PC-3 (cell line): Measurements from ENCODE around the gene PPBP. TPM values are rescaled to one million over a fixed set of nuclear protein-coding genes. Genes with fewer than 3 reads are reported as not detected.

Source experiments
- ATAC-seq: fragments of 200-7000 bp; cut with Tn5 transposase; 2 replicates; pipeline ENCODE4 v1.9.1; 2020; ENCODE audit warnings: mild to moderate bottlenecking, moderate library complexity
- BruUV-seq: library from RNA; stranded (reverse); fragments of 400-500 nt; replicated peaks from 2 replicates; lab custom pipeline; 2021; lab: Mats Ljungman, UMichigan
- CTCF ChIA-PET: fragments of 300-600 bp; sonication (Branson Sonifier 250); formaldehyde crosslinking; loops from one replicate; lab custom pipeline; 2022; ENCODE audit warnings: antibody characterized with exemption; lab: Charles Lee
- POLR2A ChIA-PET: fragments of 300-600 bp; sonication (Branson Sonifier 250); formaldehyde crosslinking; loops from one replicate; lab custom pipeline; 2022; ENCODE audit warnings: antibody characterized with exemption; ENCODE audit not compliant: unreplicated experiment; lab: Charles Lee
- DNase-seq: peaks from one replicate; pipeline ENCODE4 v3.0.0-alpha.2; 2015
- H2AFZ ChIP-seq: fragments of 300-600 bp; sonication (generic); 2 replicates; pipeline ENCODE4 v1.6.0; 2016; ENCODE audit warnings: antibody characterized with exemption, low read length
- H3F3A ChIP-seq: fragments of 300-600 bp; sonication (generic); one replicate; pipeline ENCODE4 v1.6.0; 2017; ENCODE audit warnings: antibody characterized with exemption, low read length, control low read depth, mild to moderate bottlenecking; ENCODE audit not compliant: unreplicated experiment
- H3K27ac ChIP-seq: fragments of 300-600 bp; sonication (generic); 2 replicates; pipeline ENCODE4 v1.5.1; 2016; ENCODE audit warnings: mild to moderate bottlenecking, low read length
- H3K27me3 ChIP-seq: fragments of 300-600 bp; sonication (generic); 2 replicates; pipeline ENCODE4 v1.6.1; 2016; ENCODE audit warnings: low read length, mixed read lengths
- H3K36me3 ChIP-seq: fragments of 300-600 bp; sonication (generic); 2 replicates; pipeline ENCODE4 v1.6.1; 2016; ENCODE audit warnings: low read depth, mixed run types, low read length, mixed read lengths
- H3K4me1 ChIP-seq: fragments of 300-600 bp; sonication (generic); 2 replicates; pipeline ENCODE4 v1.5.1; 2016; ENCODE audit warnings: low read length; ENCODE audit not compliant: insufficient read depth
- H3K4me2 ChIP-seq: fragments of 300-600 bp; sonication (generic); 2 replicates; pipeline ENCODE4 v1.6.0; 2016; ENCODE audit warnings: low read length
- H3K4me3 ChIP-seq: fragments of 300-600 bp; sonication (generic); 2 replicates; pipeline ENCODE4 v1.5.1; 2016; ENCODE audit warnings: mild to moderate bottlenecking, low read length, mixed read lengths
- H3K79me2 ChIP-seq: fragments of 300-600 bp; sonication (generic); 2 replicates; pipeline ENCODE4 v1.6.1; 2017; ENCODE audit warnings: low read length, mixed read lengths
- H3K9ac ChIP-seq: fragments of 300-600 bp; sonication (generic); 2 replicates; pipeline ENCODE4 v1.6.0; 2016; ENCODE audit warnings: mild to moderate bottlenecking, low read length
- H3K9me2 ChIP-seq: fragments of 300-600 bp; sonication (generic); replicated peaks from 2 replicates; pipeline ENCODE4 v1.6.1; 2016; ENCODE audit warnings: mixed run types, low read length, mixed read lengths
- H3K9me3 ChIP-seq: fragments of 300-600 bp; sonication (generic); 2 replicates; pipeline ENCODE4 v1.6.1; 2016; ENCODE audit warnings: low read length, mixed read lengths
- H4K20me1 ChIP-seq: fragments of 300-600 bp; sonication (generic); 2 replicates; pipeline ENCODE4 v1.6.1; 2016; ENCODE audit warnings: low read length, mixed read lengths
- EZH2 ChIP-seq: fragments of 300-600 bp; sonication (generic); IDR thresholded peaks from one replicate; pipeline ENCODE4 v1.6.1; 2017; ENCODE audit warnings: antibody characterized with exemption, mild to moderate bottlenecking, low read length; ENCODE audit not compliant: unreplicated experiment
- EZH2phosphoT487 ChIP-seq: fragments of 300-600 bp; sonication (generic); IDR thresholded peaks from 2 replicates; pipeline ENCODE4 v1.6.1; 2018; ENCODE audit warnings: mild to moderate bottlenecking, antibody characterized with exemption, low read length, borderline replicate concordance
- intact Hi-C: fragments of 100-400 bp; cut with micrococcal nuclease; formaldehyde crosslinking; loops from 2 replicates; pipeline ENCODE4 v1.9.0; 2023
- total RNA-seq: library from RNA; depleted of rRNA; stranded (reverse); fragments of >200 nt; gene quantifications from 2 replicates; pipeline ENCODE4 v1.2.3, GENCODE V29; 2014
- TF ChIP-seq, protein P1 (sequence below): fragments of 300-600 bp; sonication (generic); conservative IDR thresholded peaks from 2 replicates; pipeline ENCODE4 v1.5.1; 2017; ENCODE audit warnings: antibody characterized with exemption, low read depth, mild to moderate bottlenecking, low read length

PPBP gene
- total RNA-seq, 1 experiment from 2014 or later, result not detected

DNA sequence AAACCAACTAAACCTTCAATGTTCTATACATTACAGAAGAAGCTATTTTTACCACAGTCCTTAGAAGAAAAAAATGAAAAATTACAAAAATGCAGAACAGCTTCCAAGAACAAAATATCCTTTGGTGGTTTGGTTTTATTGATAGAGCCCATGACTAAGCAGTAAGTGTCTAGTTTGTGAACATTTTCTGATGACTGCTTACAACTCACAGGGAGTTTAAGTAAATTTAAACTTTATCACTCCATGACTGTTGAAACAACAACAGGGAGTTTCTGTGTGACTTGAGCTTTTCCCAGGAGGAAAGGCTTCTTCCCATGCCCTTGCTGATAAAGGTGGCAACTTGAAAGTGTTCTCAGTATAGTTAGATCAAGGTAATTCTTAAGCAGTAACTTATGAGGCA, 9.1 kb downstream of the PPBP start:
- H3K9ac ChIP-seq, result peak overlapping the region; percentile 77
- ChIA-PET POLR2A (interaction anchor here (0.6 to 0.7 kb wide), 6 partner anchors 18 to 154 kb away, joined by 3 to 8 read pairs (median 4); no protein-coding TSS in a partner anchor), CTCF (no interaction called here)
- peak overlapping the region; percentile 35; the same call in 1 of the 2 replicates for H2AFZ ChIP-seq
- H3K9me3 ChIP-seq, result no peaks in the 10 kb centered on the region
- H4K20me1 ChIP-seq, result no peaks in the 10 kb centered on the region
- peak overlapping the region; percentile 94 for H3K27ac ChIP-seq
- no peaks in the 10 kb centered on the region for H3K9me2 ChIP-seq
- ATAC-seq, result peak; percentile 89
- no peaks in the 10 kb centered on the region for H3K79me2 ChIP-seq
- H3K4me1 ChIP-seq, result peaks cover 31% of the 10 kb centered on the region
- BruUV-seq, result no TSS peak
- H3F3A ChIP-seq, result no peaks in the 10 kb centered on the region
- peak overlapping the region; percentile 40 for H3K4me2 ChIP-seq
- no peak overlapping the region for H3K4me3 ChIP-seq
- intact Hi-C loops, result loop anchor here (1.0 kb wide), 1 partner anchor 136 kb away; no protein-coding TSS in a partner anchor
- DNase-seq, result peak; percentile 94
- no peaks in the 10 kb centered on the region for H3K36me3 ChIP-seq
- TF ChIP-seq EZH2phosphoT487 (no peak), EZH2 (no peak)
- TF ChIP-seq, protein P1, sequence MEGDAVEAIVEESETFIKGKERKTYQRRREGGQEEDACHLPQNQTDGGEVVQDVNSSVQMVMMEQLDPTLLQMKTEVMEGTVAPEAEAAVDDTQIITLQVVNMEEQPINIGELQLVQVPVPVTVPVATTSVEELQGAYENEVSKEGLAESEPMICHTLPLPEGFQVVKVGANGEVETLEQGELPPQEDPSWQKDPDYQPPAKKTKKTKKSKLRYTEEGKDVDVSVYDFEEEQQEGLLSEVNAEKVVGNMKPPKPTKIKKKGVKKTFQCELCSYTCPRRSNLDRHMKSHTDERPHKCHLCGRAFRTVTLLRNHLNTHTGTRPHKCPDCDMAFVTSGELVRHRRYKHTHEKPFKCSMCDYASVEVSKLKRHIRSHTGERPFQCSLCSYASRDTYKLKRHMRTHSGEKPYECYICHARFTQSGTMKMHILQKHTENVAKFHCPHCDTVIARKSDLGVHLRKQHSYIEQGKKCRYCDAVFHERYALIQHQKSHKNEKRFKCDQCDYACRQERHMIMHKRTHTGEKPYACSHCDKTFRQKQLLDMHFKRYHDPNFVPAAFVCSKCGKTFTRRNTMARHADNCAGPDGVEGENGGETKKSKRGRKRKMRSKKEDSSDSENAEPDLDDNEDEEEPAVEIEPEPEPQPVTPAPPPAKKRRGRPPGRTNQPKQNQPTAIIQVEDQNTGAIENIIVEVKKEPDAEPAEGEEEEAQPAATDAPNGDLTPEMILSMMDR, result no peak
- H3K27me3 ChIP-seq, result no peaks in the 10 kb centered on the region

DNA sequence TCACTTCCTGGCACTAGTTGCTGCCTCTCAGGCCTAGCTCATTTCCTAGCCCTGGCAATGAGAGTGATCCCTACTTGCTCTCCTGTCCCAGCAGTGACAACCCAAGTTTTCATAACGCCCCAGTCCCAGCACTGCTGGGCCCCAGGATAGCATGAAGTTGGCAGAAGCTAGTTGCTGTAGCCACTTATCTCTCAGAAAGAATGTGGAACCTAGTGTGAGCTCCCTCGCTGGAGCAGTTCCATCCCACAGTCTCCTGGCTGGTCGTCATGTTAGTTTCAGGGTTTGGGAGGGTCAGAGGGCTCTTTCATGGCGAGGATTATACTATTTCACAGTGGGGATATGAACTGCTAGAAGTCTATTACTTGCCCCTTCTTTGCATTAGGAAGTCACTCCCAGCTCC, 11.3 kb downstream of the PPBP start:
- Histone ChIP-seq H3K4me1 (peaks cover 19% of the 10 kb centered on the region), H3K4me3 (no peak overlapping the region), H3K27me3 (no peaks in the 10 kb centered on the region), H3K9ac (no peak overlapping the region), H4K20me1 (no peaks in the 10 kb centered on the region), H3K36me3 (no peaks in the 10 kb centered on the region), H3K79me2 (no peaks in the 10 kb centered on the region), H3F3A (no peaks in the 10 kb centered on the region), H2AFZ (no peak overlapping the region), H3K4me2 (no peak overlapping the region), H3K9me2 (no peaks in the 10 kb centered on the region), H3K27ac (no peak overlapping the region), H3K9me3 (no peaks in the 10 kb centered on the region)
- no peak for DNase-seq
- TF ChIP-seq, protein P1, result no peak
- TF ChIP-seq EZH2phosphoT487, result no peak
- TF ChIP-seq EZH2, result no peak
- intact Hi-C loops, result no loop called here
- no peak for ATAC-seq
- no TSS peak for BruUV-seq
- ChIA-PET POLR2A (interaction anchor here (0.6 kb wide), 1 partner anchor 235 kb away, joined by 3 read pairs; no protein-coding TSS in a partner anchor), CTCF (no interaction called here)

DNA sequence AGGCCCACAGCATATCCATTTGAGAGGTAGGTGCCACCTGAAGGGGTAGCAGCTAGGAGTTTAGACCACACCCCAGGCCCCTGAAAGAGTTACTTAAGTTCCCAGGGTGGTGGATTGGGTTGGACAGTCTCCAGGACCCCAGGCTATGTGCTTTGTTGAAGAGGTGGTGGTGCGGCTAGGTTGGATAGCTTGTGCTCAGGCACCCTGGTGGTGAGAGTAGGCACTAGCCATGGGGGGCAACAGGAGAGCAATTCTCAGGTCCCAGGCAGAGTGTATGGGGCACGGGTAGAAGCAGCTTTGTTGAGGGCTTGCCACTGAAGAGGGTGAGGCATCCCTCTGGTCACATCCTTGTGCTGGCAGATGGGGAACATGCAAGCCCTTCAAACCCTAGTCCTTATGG, 11.8 kb downstream of the PPBP start:
- H4K20me1 ChIP-seq, result no peaks in the 10 kb centered on the region
- CTCF ChIA-PET, result no interaction called here
- POLR2A ChIA-PET, result interaction anchor here (0.6 kb wide), 1 partner anchor 234 kb away, joined by 3 read pairs; no protein-coding TSS in a partner anchor
- H3K27ac ChIP-seq, result no peak overlapping the region
- H3K4me2 ChIP-seq, result no peak overlapping the region
- H3K4me3 ChIP-seq, result no peak overlapping the region
- intact Hi-C loops, result no loop called here
- H3F3A ChIP-seq, result no peaks in the 10 kb centered on the region
- no peak for TF ChIP-seq EZH2phosphoT487
- no peak for TF ChIP-seq EZH2
- H3K36me3 ChIP-seq, result no peaks in the 10 kb centered on the region
- H3K4me1 ChIP-seq, result peaks cover 19% of the 10 kb centered on the region
- H3K27me3 ChIP-seq, result no peaks in the 10 kb centered on the region
- no peak for DNase-seq
- H3K9me2 ChIP-seq, result no peaks in the 10 kb centered on the region
- no TSS peak for BruUV-seq
- no peaks in the 10 kb centered on the region for H3K9me3 ChIP-seq
- no peak overlapping the region for H3K9ac ChIP-seq
- ATAC-seq, result no peak
- no peak overlapping the region for H2AFZ ChIP-seq
- H3K79me2 ChIP-seq, result no peaks in the 10 kb centered on the region
